22Rv1 (cell line): ENCODE results near the gene SPOCK2.

ENCODE experiments used
- H3K27ac ChIP-seq: fragments of 450-650 bp; 2 replicates; pipeline ENCODE4 v1.5.1; 2017
- ZFX ChIP-seq: fragments of 450-650 bp; IDR thresholded peaks from 2 replicates; pipeline ENCODE4 v1.6.1; 2017; ENCODE audit warnings: antibody characterized with exemption, borderline replicate concordance
- TF ChIP-seq, protein P1 (sequence below): fragments of 450-650 bp; IDR thresholded peaks from 2 replicates; pipeline ENCODE4 v1.5.1; 2017; ENCODE audit warnings: mild to moderate bottlenecking

SPOCK2 gene

DNA sequence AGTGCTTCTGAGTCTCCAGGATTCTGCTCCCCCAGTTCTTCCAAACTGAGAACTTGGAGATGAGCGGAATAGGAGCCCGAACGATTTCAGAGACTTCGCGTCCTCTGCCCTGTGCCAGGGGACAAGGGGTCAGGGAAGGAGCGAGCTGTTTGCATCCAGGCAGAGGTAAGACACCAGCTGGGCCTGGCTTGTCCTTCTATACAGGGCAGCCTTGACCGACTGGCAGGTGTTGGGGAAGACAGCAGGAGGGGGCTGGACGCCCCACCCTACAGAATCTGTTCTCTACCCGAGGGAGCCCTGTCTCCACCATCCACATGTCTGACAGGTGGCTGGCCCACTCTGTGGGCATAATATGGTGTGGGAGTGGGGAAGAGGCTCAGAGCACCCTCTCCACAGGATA is 7.1 kb downstream of the SPOCK2 start:
- H3K27ac ChIP-seq: no peak overlapping the region
- TF ChIP-seq ZFX: no peak
- TF ChIP-seq, protein P1, sequence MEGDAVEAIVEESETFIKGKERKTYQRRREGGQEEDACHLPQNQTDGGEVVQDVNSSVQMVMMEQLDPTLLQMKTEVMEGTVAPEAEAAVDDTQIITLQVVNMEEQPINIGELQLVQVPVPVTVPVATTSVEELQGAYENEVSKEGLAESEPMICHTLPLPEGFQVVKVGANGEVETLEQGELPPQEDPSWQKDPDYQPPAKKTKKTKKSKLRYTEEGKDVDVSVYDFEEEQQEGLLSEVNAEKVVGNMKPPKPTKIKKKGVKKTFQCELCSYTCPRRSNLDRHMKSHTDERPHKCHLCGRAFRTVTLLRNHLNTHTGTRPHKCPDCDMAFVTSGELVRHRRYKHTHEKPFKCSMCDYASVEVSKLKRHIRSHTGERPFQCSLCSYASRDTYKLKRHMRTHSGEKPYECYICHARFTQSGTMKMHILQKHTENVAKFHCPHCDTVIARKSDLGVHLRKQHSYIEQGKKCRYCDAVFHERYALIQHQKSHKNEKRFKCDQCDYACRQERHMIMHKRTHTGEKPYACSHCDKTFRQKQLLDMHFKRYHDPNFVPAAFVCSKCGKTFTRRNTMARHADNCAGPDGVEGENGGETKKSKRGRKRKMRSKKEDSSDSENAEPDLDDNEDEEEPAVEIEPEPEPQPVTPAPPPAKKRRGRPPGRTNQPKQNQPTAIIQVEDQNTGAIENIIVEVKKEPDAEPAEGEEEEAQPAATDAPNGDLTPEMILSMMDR: no peak

DNA sequence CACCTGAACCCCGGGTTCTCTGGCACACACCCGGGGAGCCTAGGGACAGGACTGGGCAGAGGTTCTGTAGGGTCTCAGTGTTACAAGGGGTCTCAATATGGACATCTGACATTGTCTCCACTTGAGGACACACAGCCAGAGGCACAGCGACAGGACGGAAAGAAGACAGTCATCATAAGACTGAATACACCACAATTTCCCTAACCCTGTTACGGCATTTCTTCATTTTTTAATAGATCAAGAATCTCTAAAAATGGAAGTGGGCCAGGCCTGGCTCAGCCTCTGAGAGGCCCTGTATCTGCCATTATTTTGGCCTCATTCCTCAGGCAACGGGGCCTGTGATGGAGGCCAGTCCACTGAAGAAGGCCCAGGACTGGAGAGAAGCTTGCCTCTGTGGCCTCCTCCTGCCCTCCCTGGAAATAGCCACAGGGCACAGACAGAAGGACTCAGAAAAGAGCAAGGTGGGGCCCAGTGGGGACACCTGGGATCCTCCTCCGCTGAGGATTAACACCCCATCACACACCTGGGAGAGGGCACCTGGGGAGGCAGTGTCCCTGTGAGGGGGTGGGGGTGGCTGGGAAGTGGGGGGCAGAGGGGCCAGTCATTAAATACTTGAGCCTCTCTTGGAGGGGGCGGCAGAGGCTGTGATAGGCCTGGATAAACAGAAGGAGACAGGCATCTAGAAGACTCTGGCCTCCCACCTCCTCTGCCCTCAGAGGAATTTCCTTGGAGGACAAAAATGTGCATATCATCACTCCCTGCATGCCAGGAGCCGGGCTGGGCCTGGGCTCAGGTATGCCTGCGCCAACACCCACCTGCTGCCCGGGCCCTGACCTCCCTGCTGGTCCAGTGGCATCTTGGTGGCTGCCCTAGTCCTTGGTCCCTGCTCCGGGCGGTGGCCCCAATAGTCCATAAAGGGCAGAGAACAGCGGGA is 8.0 kb downstream of the SPOCK2 start:
- H3K27ac ChIP-seq: no peak overlapping the region
- no peak for TF ChIP-seq ZFX
- TF ChIP-seq, protein P1: no peak

DNA sequence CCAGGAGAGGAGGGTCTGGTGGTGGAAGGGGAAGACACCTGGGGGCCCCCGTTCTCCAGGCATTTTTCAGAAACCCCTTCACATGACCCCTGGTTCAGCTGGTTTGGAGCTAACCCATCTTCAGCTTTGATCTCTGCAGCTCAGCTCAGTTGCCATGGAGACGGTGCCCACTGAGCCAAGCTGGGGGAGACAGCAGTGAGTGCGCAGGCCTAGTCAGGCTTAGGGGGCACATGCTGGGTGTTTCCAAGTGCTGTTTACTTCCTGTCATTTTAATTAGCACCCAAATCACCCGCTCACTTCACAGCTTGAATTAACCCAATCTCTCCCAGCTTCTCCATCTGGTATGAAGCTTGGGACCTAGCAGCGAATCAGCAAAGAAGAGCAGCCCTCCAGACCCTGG is 9.0 kb downstream of the SPOCK2 start:
- H3K27ac ChIP-seq: no peak overlapping the region
- TF ChIP-seq, protein P1: no peak
- TF ChIP-seq ZFX: no peak

DNA sequence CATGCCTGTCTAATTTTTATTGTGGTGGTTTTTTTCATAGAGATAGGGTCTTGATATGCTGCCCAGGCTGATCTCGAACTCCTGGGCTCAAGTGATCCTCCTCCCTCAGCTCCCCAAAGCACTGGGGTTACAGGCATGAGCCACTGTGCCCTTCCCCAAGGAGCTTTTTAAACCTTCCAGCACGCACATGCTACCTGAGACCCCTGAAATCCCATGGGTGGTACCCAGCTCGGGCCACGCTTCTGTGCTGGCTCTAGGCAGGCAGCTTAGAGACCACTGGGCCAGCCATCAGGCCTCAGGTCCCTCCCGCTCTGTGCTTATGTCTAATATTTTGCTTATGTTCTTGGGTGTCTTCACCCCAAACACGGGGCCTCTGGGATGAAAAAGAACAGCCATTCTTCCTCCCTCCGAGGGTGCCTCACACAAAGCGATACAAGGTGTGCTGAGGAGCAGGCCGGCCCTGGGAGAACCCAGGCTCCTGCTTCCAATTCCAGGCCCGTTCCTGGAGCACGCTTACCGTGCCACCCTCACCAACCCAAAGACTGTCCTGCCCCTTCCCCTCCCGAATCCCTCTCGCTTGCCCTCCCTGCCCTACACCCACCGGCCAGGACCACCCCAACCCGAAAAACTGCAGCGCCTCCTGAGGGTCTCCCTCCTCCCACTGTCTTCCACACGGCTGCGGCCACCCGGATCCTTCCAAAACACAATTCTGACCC is 10.9 kb downstream of the SPOCK2 start:
- TF ChIP-seq, protein P1: no peak
- no peak overlapping the region for H3K27ac ChIP-seq

DNA sequence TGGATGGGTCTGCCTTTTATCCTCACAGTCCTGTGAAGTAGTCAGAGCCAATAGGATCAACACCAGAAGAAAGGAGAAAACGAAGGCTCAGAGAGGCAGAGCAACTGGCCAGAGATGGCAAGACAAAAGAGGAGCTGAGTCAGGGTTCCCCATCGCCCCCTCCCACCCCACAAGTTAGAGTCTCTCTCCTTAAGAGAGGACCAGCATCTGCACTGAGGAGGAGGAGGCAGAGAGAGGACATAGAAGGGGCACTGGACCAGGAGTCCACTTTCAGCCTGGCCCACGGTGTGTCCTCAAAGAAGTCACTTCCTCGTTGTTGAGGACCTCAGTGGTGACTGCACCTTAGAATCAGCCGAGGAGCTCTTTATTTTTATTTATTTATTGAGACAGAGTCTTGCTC is 11.6 kb downstream of the SPOCK2 start:
- TF ChIP-seq ZFX: no peak
- TF ChIP-seq, protein P1: no peak
- no peak overlapping the region for H3K27ac ChIP-seq

DNA sequence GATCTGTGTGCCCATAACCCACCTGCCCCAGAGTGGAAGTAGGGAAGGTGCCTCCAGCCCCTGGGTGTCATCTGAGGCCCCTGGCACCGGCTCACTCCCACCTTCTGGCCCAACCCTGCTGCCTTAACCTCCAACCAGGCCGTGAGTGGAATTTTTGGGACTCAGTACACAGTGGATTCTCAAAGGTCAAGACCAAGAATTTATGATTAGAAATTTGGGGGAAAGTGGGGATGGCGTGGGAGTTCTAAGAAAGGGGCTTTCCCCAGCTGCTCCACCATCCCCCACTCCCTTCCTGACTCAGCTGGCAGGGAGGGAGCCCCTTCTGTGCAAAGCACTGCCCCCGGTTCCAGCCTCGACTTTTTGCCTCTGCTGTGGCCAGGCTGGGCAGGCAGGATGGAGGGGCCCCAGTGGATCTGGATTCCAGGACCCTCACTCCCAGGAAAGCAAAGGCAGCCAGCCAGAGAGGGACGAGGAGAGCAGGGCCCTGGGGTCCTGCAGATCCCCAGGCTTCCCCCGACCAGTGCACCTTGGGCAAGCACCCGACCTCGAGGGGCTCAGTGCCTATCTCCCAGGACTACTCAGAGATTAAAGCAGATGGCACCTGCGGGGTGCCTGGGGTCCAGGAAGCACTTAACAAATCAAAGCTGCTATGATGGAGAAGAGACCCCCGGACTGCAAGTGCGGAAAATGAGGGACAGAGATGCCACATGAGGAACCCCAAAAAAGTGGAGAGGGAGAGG is 12.8 kb downstream of the SPOCK2 start:
- no peak overlapping the region for H3K27ac ChIP-seq
- TF ChIP-seq ZFX: no peak
- TF ChIP-seq, protein P1: no peak
